A549 treated with Hydrocortisone at 1 μM for 4 hours (cell line): ENCODE data around the gene TPSG1. TPM values are rescaled to one million over a fixed set of nuclear protein-coding genes. Genes with fewer than 3 reads are reported as not detected.

Experiments
- total RNA-seq: library from RNA; stranded (reverse); fragments of 200-300 nt; extraction: Qiagen RNA extraction; gene quantifications from 5 replicates; pipeline ENCODE4 v1.2.3, GENCODE V29; 2022

The TPSG1 gene
- 0.10 to 0.13 TPM in 2 of 5 replicates, not detected in the others for total RNA-seq

GRCh38 chr16:1225051-1225451 is at the start of gene TPSG1:
Gene TPSG1 (minus strand): TSS chr16:1225268. CDS start chr16:1225252, 16 bp downstream.

GRCh38 chr16:1255276-1256122 is 30.4 kb upstream of the TPSG1 start, which contains the start of gene TPSD1:
Gene TPSD1 (plus strand): TSS chr16:1256069. CDS start chr16:1256281, 212 bp downstream.

GRCh38 chr16:1240436-1240835 is 15.4 kb upstream of the TPSG1 start, which contains the start of gene TPSAB1:
Gene TPSAB1 (plus strand): TSS chr16:1240705. CDS start chr16:1240939, 234 bp downstream.

GRCh38 chr16:1230084-1230470 is 5.0 kb upstream of the TPSG1 start, which contains the start of gene TPSB2:
Gene TPSB2 (minus strand): TSS chr16:1230184. CDS start chr16:1229951, 233 bp downstream.

Other genes with a start within 250 kb of the TPSG1 start
- gene SOX8, start 243.5 kb downstream of the TPSG1 start, total RNA-seq: 2.1 to 3.0 TPM (median 2.7 TPM) in 5 replicates
- 0.38 to 0.74 TPM (median 0.59 TPM) in 5 replicates for gene SSTR5, start 152.5 kb downstream of the TPSG1 start, total RNA-seq
- gene C1QTNF8, start 129.0 kb downstream of the TPSG1 start, total RNA-seq: 0.08 TPM in 1 of 5 replicates, not detected in the others
- gene CACNA1H, start 72.2 kb downstream of the TPSG1 start, total RNA-seq: 13.0 to 17.0 TPM (median 15.9 TPM) in 5 replicates
- not detected in 5 replicates for gene TPSB2, start 4.9 kb upstream of the TPSG1 start, total RNA-seq
- 0.28 TPM in 1 of 5 replicates, not detected in the others for gene TPSAB1, start 15.4 kb upstream of the TPSG1 start, total RNA-seq
- not detected in 5 replicates for gene TPSD1, start 30.8 kb upstream of the TPSG1 start, total RNA-seq
- 139 to 194 TPM (median 157 TPM) in 5 replicates for gene UBE2I, start 84.4 kb upstream of the TPSG1 start, total RNA-seq
- gene BAIAP3, start 108.4 kb upstream of the TPSG1 start, total RNA-seq: 0.64 to 1.6 TPM (median 0.93 TPM) in 5 replicates
- 61.7 to 98.0 TPM (median 90.5 TPM) in 5 replicates for gene TSR3, start 126.6 kb upstream of the TPSG1 start, total RNA-seq
- gene GNPTG, start 126.7 kb upstream of the TPSG1 start, total RNA-seq: 28.2 to 37.3 TPM (median 36.1 TPM) in 5 replicates
- 25.0 to 26.5 TPM (median 25.6 TPM) in 5 replicates for gene UNKL, start 189.4 kb upstream of the TPSG1 start, total RNA-seq
- 32.1 to 38.6 TPM (median 36.5 TPM) in 5 replicates for gene UQCC4, start 195.5 kb upstream of the TPSG1 start, total RNA-seq
- not detected in 5 replicates for gene PERCC1, start 205.8 kb upstream of the TPSG1 start, total RNA-seq
- 0.06 to 0.33 TPM (median 0.27 TPM) in 5 replicates for gene CCDC154, start 219.3 kb upstream of the TPSG1 start, total RNA-seq
- 65.8 to 70.2 TPM (median 68.1 TPM) in 5 replicates for gene CLCN7, start 249.8 kb upstream of the TPSG1 start, total RNA-seq